ENCODE data around the gene ETV1. TPM values are rescaled to one million over a fixed set of nuclear protein-coding genes. Genes with fewer than 3 reads are reported as not detected.

ETV1 gene
- total RNA-seq, 1 donor from 2014 or later: 15.2 TPM

DNA sequence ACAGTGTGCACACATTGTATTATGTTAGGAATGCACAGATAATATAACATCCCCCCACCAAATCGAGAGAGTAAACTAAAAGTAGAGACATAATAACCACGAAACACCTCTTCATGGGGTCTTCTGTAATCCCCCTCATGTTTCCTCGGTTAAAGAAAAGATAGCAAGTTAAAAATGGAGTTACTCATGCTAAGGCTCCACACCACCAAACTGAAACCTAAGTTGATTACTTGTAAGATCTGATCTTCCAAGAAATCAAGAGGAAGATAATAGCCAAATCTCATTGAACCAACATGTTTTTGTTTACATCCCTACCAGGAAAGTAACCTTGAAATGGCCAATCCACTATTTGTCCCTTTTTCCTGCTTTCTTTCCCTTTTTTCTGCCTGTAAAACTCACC lies 11.7 kb upstream of the ETV1 start:
- H3K27me3 Mint-ChIP-seq (ENCODE audit: unreplicated experiment): no peaks in the 10 kb centered on the region
- H3K36me3 Mint-ChIP-seq (ENCODE audit: unreplicated experiment): no peaks in the 10 kb centered on the region
- TF ChIP-seq, protein P1, sequence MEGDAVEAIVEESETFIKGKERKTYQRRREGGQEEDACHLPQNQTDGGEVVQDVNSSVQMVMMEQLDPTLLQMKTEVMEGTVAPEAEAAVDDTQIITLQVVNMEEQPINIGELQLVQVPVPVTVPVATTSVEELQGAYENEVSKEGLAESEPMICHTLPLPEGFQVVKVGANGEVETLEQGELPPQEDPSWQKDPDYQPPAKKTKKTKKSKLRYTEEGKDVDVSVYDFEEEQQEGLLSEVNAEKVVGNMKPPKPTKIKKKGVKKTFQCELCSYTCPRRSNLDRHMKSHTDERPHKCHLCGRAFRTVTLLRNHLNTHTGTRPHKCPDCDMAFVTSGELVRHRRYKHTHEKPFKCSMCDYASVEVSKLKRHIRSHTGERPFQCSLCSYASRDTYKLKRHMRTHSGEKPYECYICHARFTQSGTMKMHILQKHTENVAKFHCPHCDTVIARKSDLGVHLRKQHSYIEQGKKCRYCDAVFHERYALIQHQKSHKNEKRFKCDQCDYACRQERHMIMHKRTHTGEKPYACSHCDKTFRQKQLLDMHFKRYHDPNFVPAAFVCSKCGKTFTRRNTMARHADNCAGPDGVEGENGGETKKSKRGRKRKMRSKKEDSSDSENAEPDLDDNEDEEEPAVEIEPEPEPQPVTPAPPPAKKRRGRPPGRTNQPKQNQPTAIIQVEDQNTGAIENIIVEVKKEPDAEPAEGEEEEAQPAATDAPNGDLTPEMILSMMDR (IDR thresholded peaks at IDR 0.05): no peak

DNA sequence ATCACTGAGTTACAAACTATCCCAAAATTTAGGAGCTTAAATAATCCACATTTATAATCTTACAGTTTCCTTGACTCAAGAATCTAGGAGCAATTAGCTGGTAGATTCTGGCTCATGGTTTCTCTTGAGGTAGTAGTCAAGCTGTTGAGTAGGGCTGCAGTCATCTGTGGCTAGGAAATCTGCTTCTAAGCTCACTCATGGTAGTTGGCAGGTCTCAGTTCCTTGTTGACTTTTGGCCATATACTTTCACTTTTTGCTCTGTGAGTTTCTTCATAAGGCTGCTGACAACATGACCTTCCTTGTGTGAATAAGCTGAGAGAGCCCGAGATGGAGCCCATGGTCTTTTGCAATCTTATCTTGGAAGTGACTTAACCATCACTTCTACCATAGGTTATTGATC lies 10.8 kb upstream of the ETV1 start:
- H3K27me3 Mint-ChIP-seq (ENCODE audit: unreplicated experiment): no peaks in the 10 kb centered on the region
- no peaks in the 10 kb centered on the region for H3K9me3 Mint-ChIP-seq (ENCODE audit: unreplicated experiment)
- H3K4me1 Mint-ChIP-seq (ENCODE audit: unreplicated experiment): no peaks in the 10 kb centered on the region
- no peak overlapping the region for H3K27ac Mint-ChIP-seq (ENCODE audit: unreplicated experiment)
- no peak overlapping the region for H3K4me3 Mint-ChIP-seq (ENCODE audit: unreplicated experiment)
- no peaks in the 10 kb centered on the region for H3K36me3 Mint-ChIP-seq (ENCODE audit: unreplicated experiment)
- TF ChIP-seq, protein P1 (IDR thresholded peaks at IDR 0.05): no peak
- DNase-seq (ENCODE audit: extremely low spot score, unreplicated experiment): no peak

More for the DNA sequence above, 11.7 kb upstream of the ETV1 start:
- no peak for DNase-seq (ENCODE audit: extremely low spot score, unreplicated experiment)
- H3K9me3 Mint-ChIP-seq (ENCODE audit: unreplicated experiment): no peaks in the 10 kb centered on the region
- no peak overlapping the region for H3K27ac Mint-ChIP-seq (ENCODE audit: unreplicated experiment)
- no peaks in the 10 kb centered on the region for H3K4me1 Mint-ChIP-seq (ENCODE audit: unreplicated experiment)
- H3K4me3 Mint-ChIP-seq (ENCODE audit: unreplicated experiment): no peak overlapping the region

DNA sequence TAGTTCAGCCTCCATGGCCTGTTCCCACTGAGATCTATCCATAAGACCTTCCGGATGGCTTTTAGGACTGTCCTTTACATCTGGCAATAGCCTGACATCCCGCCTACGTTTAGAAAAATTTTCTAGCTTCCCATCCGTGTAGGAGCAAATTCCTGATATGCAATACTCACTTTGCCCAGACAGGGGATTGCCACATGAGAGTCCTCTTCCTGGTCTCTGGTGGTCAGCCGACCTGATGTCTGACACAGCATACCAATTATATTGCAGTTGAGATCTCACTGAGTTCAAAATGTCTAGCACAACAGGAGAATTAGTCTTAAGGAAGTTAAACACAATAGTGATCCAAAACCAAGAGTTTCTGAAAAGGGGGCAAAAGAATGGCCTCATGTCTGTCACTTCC lies 9.4 kb upstream of the ETV1 start:
- TF ChIP-seq, protein P1 (IDR thresholded peaks at IDR 0.05): no peak
- Mint-ChIP-seq H3K4me3 (ENCODE audit: unreplicated experiment) (no peak overlapping the region), H3K36me3 (ENCODE audit: unreplicated experiment) (no peaks in the 10 kb centered on the region), H3K4me1 (ENCODE audit: unreplicated experiment) (no peaks in the 10 kb centered on the region), H3K27me3 (ENCODE audit: unreplicated experiment) (no peaks in the 10 kb centered on the region), H3K27ac (ENCODE audit: unreplicated experiment) (no peak overlapping the region), H3K9me3 (ENCODE audit: unreplicated experiment) (no peaks in the 10 kb centered on the region)
- no peak for DNase-seq (ENCODE audit: extremely low spot score, unreplicated experiment)

DNA sequence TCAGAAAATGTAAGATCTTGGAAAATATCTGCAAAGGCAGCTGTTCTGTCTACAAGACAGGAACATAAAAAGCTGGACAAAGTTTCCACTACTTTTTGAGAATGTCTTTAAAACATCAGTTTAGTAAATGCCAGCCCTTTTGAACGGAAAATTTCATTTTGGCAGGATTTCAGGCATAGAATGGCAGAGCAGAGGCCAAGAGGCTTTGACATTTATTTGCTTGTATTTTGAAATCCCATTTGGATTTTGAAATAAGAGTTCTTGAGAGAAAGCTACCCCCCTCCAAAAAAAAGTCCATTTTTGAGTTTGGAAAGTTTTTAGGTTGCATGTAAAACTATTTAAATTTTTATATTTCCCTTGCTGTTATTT lies 3.1 kb upstream of the ETV1 start:
- no peak overlapping the region for H3K4me3 Mint-ChIP-seq (ENCODE audit: unreplicated experiment)
- TF ChIP-seq, protein P1 (IDR thresholded peaks at IDR 0.05): no peak

DNA sequence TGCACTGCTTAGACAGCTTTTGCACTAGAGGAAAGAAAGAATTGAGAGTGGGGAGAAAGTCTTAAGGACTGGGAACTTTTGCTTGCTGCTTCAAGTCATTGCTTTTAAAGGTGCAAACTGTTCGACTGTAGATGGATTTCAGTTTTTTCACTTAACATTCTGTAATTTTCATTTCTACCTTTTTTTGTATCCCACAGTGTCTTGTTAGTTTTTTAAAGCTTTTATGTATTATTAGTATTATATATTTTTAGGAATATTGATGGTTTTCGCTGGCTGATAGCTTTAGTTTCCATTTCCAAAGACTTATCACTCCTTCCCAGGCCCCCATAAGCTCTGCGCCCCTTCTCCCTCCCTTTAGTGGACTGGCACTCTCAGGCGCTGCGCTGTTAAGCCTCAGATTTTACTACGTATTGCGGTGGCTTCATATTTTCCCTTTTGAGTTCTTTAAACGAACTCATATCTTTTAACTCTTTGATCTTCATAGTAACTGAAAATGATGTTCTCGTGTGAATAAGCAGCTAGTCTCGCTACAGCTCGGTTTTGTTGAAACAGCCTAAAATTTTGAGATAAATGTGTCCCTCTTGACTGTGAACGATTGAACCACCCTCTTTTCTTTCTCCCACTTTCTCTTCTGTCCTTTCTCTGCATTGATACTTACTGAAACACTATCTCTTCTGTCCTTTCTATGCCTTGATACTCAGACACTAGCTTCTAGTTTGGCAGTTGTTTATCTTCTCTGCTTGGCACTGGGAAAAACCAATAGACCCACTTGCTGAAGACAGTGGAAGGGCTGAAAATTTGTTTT lies 2.5 kb upstream of the ETV1 start:
- H3K9me3 Mint-ChIP-seq (ENCODE audit: unreplicated experiment): no peaks in the 10 kb centered on the region
- H3K27me3 Mint-ChIP-seq (ENCODE audit: unreplicated experiment): no peaks in the 10 kb centered on the region
- no peaks in the 10 kb centered on the region for H3K36me3 Mint-ChIP-seq (ENCODE audit: unreplicated experiment)
- H3K4me1 Mint-ChIP-seq (ENCODE audit: unreplicated experiment): no peaks in the 10 kb centered on the region
- no peak overlapping the region for H3K27ac Mint-ChIP-seq (ENCODE audit: unreplicated experiment)
- no peak for DNase-seq (ENCODE audit: extremely low spot score, unreplicated experiment)
- no peak overlapping the region for H3K4me3 Mint-ChIP-seq (ENCODE audit: unreplicated experiment)
- TF ChIP-seq, protein P1 (IDR thresholded peaks at IDR 0.05): no peak

More for the DNA sequence above, 3.1 kb upstream of the ETV1 start:
- H3K27ac Mint-ChIP-seq (ENCODE audit: unreplicated experiment): no peak overlapping the region
- no peaks in the 10 kb centered on the region for H3K9me3 Mint-ChIP-seq (ENCODE audit: unreplicated experiment)
- H3K27me3 Mint-ChIP-seq (ENCODE audit: unreplicated experiment): no peaks in the 10 kb centered on the region
- DNase-seq (ENCODE audit: extremely low spot score, unreplicated experiment): no peak
- H3K36me3 Mint-ChIP-seq (ENCODE audit: unreplicated experiment): no peaks in the 10 kb centered on the region
- no peaks in the 10 kb centered on the region for H3K4me1 Mint-ChIP-seq (ENCODE audit: unreplicated experiment)
